GM18909 (cell line): ENCODE measurements around the gene SARDH.
"Not testable (repeated sequence)": the region's sequence is repeated elsewhere in the genome, so short reads cannot be mapped to it uniquely, and the experiment has no call there.

Source experiments
- ATAC-seq: cut with Tn5 transposase; IDR thresholded peaks from one replicate; pipeline ENCODE4 v1.9.1; 2021; ENCODE audit warnings: mild to moderate bottlenecking; ENCODE audit not compliant: unreplicated experiment, poor library complexity

Gene SARDH

DNA sequence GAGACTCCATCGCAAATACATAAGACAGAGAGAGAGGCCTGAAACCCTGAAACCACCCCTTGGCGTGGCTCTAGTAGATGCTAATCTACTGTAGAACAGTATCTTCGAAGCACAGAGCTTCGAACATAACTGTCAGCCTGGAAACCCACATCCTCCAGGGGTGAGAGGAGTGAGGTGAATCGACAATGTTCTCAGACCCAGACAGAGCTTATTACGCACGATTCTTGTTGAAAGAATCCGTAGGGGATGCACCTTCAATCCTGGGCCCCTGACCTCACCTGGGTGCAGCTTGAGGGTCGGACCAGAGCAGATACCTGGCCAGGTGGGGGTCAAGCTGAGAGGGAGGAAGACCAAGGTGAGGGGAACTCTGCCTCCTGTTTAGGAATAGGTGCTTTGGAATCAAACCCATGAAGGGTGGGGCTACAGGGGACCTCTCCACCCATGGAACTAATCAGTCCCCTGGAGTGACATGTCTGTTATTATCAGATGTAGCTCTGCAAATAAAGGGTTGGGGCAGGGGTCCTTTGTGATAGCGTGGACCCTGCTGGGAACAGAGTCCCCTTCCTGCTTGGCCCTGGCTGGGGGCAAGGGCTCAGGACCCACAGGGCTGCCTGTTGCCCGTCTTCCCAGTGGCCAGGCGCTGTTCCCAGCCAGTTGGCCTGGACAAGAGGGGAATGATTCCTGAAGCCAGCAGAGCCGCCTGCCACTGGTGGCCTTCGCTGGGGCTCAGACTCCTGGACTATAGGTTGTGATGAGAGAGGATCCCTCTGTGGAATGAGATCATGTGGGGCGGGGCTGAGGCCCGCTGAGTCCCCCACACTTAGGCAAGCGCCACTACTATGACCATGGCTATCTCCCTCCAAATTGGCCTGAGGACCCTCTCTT, 60.8 kb downstream of the SARDH start:
- no peak for ATAC-seq

DNA sequence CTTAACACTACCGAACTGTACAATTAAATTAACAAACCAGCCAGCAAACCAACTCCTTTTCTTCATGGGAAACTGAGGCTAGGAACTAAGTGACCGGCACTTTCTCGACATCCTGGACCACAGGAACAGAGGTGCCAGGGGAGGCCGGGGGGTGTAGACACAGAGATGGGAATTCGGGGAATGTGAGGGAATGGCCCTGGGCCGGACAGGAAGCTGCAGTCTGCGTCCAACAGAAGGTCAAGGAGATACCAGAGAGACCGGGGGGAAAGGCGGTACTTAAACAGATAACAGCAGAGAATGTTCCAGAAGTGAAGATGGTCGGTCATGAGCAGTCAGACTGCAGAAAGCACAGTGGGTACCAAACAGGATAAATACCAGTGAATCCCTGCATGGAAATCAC, 61.7 kb downstream of the SARDH start:
- no peak for ATAC-seq

DNA sequence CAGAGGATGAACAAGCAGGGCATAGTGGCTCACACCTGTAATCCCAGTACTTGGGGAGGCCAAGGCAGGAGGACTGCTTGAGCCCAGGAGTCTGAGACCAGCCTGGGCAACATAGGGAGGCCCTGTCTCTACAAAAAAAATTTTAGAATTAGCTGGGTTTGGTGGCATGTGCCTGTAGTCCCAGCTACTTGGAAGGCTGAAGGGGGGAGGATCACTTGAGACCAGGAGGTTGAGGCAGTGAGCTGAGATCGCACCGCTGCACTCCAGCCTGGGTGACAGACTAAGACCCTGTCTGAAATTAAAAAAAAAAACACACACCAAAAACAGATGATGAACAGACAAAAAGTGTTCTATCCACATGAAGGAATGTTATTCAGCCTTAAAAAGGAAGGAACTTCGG, 62.4 kb downstream of the SARDH start:
- not testable (repeated sequence) for ATAC-seq

DNA sequence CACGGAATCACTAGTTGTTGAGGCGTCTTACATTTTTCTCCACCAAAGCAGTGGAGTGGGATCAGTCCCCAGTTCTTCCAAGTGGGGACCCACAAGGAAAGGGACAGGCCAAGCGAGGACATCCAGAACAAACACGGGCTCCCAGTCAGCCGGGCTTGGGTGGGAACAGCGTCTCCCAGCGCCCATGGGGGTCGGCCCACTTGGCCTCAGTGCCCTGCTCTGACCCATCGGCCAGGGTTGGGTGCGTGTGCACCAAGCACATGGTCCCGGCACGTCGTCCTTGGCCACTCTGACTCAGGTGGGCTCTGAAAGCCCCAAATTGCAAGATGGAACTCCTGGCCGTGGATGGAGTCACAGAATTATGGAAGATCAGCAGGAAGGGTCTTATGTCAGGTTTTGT, 64.1 kb downstream of the SARDH start:
- no peak for ATAC-seq

DNA sequence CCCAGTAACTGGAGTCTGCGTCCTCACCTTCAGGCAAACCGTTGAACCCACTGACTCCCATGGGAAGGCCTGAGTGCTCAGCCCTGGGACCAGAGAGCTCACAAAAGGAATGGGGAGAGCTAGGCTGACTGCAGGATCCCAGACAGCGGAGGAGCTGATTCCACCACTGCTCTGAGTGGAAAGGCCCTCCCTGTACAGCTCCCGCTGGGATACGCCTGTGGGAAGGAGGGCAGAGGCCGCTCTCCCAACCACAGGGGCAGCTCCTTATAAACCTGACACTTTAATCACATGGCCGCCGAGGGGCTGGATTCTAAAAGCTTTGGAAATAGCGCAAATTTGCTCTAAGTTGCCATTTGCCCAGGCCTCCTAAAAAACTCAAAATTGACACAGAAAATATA, 64.9 kb downstream of the SARDH start:
- ATAC-seq = no peak

DNA sequence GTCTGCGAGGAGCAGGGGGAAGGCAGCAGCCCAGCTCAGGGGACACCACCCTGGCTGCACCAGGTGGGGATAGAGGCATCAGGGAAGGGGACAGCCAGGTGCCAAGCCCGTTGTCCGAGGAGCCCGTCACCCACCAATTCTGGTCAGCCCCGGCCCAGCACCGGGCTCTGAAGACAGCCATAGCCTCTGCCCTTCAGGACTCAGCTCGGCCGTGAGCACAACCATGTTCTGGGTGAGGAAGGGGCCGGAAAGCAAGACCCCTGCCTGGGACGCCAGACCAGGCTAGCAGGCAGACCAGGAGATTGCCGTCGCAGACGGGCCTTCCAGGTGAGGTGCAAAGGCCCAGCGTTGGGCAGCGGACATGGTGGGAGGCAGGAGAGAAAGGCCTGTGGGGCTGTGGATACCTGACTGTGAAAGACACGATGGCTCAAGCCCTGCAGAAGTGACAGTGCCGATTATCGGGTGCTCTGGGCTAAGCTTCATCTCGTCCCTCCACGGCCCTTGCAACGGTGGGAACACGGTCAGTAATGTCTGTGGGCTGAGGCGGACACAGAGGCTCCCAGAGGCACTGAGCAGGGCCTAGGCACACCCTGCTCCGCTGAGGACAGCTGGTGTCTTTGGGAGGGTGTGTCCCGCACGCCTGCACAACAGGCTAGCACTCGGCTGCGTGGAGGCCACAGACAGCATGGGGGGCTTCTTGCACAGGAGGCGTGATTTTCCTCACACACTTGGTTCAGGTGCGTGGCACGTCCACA, 65.5 kb downstream of the SARDH start:
- ATAC-seq = no peak

DNA sequence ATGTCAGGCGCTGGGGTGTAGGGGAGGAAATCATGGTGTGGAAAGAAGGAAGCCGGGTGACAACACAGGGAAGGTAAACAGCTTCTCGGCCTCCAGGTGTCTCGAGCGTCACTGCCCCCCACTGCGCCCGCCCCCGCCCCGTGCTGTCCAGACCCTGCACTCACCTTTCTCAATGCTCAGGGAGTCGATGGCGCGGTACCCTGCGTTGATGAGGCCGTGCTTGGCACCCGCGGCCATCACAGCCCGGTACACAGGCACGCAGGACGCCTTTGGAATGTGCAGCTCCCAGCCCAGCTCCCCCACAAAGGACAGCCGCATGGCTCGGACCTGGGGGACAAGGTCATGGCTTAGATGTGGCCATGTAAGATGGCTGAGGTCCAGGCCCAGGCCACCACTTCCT, 66.8 kb downstream of the SARDH start:
- no peak for ATAC-seq

DNA sequence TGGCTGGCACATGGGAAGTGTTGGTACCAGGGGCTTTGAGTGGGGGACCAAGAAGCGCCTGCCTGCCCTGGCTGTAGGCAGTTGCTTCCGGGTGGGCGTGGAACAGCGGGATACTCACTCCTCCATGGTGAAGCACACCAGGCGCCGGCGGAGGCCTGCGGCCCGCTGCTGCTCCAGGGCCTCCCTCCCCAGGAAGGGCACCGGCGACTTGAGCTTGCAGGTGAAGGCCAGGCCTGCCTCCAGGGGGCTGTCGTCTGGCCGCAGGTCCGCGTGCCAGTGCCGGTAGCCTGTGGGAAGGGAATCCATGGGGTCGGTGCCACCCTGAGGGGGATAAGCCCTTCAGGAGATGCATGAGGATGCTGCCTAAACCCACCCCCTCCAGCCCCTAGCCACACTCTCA, 67.7 kb downstream of the SARDH start:
- no peak for ATAC-seq

DNA sequence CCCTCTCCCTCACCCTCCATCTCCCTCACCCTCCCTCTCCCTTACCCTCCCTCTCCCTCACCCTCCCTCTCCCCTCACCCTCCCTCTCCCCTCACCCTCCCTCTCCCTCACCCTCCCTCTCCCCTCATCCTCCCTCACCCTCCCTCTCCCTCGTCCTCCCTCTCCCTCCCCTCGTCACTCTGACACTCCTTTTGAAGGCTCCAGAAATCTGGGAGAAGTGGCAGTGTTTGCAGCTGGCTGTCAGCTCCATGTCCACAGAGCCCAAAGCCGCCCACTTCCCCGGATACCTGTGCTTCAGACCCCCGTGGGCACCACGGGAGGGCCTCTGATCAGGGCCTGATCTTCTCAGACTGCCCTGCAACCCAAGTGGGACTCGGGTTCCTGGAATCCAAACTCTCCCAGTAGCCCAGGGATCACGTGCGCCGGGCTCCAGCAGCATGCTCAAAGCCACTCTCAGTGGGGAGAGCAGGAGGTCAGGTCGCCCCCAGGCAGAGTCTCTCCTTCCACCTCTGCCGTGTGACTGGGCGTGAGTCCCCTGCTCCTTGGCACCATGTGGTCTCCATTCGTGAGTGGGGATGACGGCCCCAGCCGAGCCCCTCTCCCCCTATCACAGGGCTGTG, 68.9 kb downstream of the SARDH start:
- no peak for ATAC-seq

DNA sequence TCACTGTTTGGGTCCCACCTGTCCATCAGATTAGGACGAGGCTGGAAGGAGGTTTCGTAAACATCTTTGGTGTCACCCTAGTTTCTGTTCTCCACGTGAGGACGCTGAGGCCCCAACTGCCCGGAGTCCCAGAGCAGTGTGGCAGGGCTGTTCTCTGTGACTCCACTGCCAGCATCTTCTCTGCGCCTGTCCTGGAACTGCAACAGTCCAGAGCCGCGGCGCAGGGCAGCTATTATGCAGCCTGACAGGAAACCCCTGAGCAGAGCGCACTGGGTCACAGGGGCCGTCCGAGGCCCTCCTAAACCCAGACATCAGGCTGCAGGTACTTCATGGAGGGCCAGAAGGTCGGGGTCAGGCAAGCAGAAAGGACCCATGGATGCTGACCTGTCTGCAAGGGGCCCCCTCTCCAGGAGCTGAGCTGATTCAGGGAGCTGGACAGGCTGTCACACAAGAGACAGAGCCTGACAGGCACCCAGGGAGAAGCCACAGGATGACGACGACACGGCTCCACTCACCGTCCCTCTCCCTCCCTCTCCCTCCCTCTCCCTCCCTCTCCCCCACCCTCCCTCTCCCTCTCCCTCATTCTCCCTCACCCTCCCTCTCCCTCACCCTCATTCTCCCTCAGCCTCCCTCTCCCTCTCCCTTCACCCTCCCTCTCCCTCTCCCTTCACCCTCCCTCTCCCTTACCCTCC, 70.2 kb downstream of the SARDH start:
- ATAC-seq = no peak

DNA sequence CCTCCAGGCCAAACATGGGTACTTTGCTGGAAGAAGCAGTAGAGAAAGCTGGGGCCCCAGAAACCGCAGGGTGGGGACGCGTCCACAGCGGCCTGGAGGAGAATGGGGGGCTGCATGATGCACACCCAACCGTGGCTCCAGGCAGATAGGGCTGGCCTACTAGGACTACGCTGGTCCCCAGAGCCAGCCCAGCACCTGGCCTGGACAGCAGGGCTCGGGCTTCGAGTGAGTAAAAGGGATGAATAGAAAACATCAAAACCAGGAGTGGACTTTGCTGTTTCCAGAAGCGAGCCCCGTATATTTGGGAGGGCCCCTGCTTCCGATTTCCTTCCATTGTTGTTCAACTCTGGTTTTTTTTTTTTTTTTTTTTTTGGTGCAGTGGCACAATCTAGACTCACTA, 71.3 kb downstream of the SARDH start:
- no peak for ATAC-seq

DNA sequence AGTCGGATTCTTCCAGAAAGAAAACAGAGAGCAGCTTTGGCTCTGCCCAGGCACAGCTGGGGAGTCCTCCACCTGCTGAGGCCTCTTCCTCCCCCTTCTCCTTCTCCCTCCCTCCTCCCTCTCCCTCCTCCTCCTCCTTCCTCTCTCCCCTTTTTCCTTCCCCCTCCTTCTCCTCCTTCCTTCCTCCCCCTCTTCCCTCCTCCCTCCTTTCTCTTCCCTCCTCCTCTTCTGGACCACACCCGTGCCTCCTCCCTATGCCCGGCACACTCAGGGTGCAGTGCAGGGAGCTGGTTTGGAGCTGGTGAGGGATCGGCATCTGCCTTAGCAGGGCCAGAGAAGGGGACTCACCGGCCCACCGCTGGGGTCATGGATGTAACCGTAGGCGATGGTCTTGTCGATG, 71.8 kb downstream of the SARDH start:
- ATAC-seq = no peak

DNA sequence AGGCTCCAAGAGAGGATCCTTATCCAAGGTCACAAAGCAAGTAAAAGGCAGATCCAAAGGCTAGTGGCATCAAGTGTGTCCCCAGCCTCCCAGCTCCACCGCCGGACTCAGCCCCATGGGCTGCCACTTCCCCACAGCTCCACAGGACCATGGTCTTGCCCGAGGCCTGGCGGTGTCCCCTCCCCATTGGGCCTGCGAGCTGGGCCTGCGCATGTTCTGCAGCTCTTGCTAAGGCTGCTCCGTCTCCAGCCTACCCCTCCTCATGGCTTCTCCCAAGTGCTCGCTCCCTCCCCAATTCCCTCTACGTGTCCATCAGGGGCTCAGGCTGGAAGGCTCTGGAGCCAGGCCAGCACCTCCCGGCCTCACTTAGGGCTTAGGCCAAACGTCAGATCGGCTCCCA, 72.6 kb downstream of the SARDH start:
- no peak for ATAC-seq

DNA sequence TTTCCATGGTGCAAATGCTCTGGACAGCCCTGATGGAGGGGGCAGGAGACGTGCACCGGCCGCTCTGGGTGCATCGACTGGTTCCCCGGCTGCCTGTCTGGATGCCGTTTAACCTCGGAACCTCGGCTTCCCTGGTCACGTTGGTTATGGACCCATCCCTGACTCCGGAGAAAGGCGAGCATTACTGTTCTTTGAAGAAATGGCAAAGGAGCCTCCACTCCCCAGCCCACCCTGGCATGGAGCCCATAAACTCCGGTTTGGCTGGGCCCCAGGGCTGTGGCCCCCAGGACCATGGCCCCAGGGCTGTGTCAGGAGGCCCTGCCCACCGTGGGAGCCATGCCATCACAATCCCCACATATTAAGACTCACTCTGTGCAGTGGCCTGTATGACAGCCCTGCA, 73.1 kb downstream of the SARDH start:
- no peak for ATAC-seq

DNA sequence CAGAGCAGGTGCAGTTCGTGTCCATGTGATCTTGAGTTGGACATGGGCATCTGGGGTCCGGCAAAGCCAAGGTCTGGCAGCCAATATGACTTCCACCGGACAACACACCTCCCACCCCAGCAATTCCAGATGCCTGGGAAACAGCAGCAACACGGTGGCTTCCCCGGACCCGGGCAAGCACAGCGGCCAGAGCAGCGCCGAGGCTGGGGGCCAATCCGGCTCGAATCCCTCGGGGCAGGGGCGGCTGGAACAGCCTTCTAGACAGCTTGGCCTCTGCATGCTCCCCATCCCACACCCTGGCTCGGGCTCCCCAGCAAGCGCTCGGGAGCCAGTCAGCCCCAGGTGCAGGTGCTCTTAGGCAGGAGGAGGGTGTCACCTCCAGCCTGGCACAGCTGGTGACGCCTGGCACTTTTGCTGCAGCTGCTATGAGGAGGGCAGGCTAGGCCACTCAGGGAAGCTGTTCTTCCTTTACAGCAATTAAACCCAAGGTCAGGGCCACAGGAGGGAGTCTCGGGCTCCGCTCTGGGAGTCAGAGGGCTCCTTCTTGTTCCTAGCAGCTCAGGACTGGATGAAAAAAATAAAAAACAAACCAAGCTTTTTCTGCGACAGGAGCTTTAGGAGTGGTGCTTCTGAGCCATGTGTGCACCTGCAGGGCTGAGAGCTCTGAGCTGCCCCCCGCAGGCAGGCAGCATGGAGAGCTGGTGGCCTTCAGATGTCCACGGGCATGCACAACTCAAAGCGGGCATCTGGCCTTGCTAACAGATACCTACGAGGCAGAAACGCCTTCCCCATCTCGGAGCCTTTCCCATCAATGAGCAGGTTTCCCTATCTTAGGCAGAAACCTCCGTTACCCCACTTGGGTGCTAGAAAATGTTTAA, 73.7 kb downstream of the SARDH start:
- no peak for ATAC-seq

DNA sequence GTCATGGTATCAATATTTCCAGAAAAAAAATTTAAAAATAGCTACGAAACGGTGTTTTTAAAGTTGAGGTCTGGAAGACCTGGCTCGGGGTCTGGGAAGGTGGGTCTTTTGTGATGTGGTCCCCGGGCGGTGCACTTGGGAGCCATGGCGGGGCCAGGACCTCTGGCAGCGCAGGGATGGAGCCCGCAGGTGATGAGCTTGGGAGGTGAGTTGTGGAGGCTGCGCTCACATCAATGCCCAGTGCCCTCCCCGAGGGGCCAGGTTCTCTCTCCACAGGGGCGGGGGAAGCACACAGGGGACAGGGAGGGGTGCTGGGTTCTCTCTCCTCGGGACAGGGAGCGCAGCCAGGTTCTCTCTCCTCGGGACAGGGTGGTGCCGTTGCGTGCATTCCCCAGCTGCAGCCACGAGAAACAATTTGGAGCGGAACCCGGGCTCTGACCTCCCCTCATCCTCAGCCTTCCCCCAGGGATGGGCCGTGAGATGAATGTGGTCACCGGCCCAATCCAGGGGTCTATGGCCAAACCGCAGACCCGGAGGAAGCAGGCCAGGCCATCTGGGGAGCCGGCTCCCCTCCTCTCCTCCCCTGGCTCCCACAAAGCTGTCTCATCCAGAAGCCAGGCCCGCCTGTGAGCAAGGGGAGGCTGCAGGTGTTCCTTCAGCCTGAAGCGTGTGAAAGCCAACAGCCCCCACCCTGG, 76.2 kb downstream of the SARDH start:
- ATAC-seq = no peak

DNA sequence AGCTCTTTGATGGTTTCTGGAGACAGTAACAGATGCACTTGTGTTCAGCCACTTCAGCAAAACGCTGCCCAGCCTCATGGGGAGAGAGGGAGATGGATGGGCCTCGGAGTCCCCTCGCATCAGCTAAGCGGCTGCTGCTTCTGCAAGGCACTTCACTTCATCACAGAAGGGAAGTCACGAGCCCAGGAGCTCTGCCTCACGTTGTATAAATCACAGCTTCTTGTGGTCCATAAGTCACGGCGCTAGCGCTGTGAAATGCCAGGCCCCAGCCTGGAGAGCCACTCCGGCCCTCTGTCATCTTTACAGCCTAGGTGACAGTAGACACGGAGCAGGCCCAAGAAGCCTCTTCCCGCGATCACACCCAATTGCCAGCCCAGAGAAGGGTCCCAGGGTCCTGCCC, 78.6 kb downstream of the SARDH start:
- no peak for ATAC-seq

DNA sequence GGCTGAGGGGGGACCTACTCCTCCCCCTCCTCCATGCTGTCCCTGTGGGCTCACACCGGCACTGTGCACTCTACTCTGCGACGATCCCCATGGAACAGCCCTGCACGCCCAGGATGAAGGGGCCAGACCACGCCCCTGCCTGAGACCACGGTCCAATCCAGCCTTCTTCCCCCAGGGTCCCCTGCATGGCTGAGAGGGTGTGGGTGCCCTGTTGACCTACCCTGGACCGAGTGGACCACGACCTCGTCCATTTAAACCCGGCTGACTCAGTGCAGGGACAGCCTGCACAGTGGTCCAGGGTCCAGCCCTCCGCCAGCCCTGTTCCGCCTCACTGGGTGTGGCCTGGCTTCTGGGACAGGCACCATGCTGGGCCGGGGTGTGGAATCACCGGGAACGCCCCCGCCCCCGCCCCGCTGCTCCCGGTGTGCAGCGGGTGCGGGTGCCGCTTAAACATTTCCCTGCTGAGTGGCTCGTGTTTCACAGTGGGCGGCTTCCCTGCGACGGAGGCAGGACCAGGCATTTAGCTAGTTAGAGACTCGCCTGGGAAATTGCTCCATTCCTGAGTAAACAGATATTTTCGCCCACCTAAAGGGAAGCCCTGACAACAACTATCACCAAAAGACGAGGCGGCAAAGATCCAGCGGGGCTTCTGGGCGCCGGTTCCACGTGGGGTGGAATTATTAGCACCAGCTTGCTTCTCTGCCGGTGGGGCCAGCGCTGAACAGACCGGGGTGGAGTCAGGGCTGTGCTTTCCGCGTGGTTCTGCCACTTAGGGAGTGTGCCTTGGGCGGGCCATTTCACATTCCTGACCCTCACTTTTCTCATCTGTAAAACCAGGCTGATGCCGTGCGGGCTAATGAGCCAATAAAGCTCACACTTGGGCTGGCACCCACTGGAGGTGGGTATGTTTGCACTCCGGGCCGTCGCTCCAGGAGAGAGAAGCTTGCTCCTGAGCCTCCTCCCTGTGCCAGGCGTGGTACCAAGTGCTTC, 79.4 kb downstream of the SARDH start:
- no peak for ATAC-seq
